Activated CD4-positive, alpha-beta T cell treated with anti-CD3 and anti-CD28 coated beads, Interleukin-2, amount 50 U/mL, for 16 hours (primary cell): ENCODE results near the gene BAIAP2L2.
"Not testable (repeated sequence)": the region's sequence is repeated elsewhere in the genome, so short reads cannot be mapped to it uniquely, and the experiment has no call there.

Experiments used
- DNase-seq: peaks from one replicate; pipeline ENCODE4 v3.0.0-alpha.2; 2020

The BAIAP2L2 gene

GRCh38 chr22:38066381-38067027 is 44.0 kb downstream of the BAIAP2L2 start:
- no peak for DNase-seq

- DNase-seq, result no peak
Observed at GRCh38 chr22:38065539-38065938, 44.9 kb downstream of the BAIAP2L2 start.

GRCh38 chr22:38062791-38063190 is 47.7 kb downstream of the BAIAP2L2 start:
- no peak for DNase-seq

- DNase-seq, result peak; percentile 85
Observed at GRCh38 chr22:38056969-38057891, 53.3 kb downstream of the BAIAP2L2 start, which contains the start of gene PICK1. TSS of gene PICK1 (plus strand) at chr22:38057404. CDS start at chr22:38057810, 406 bp downstream.

GRCh38 chr22:38051900-38052862 is 58.3 kb downstream of the BAIAP2L2 start:
- peak; percentile 78 for DNase-seq

- no peak for DNase-seq
Observed at GRCh38 chr22:38051261-38051660, 59.2 kb downstream of the BAIAP2L2 start.

GRCh38 chr22:38050720-38051119 is 59.8 kb downstream of the BAIAP2L2 start:
- no peak for DNase-seq

- DNase-seq, result no peak
Observed at GRCh38 chr22:38049812-38050619, 60.5 kb downstream of the BAIAP2L2 start.

GRCh38 chr22:38046070-38046748 is 64.3 kb downstream of the BAIAP2L2 start:
- no peak for DNase-seq

- no peak for DNase-seq
Observed at GRCh38 chr22:38043151-38044039, 67.1 kb downstream of the BAIAP2L2 start.

- DNase-seq, result no peak
Observed at GRCh38 chr22:38042488-38042790, 68.0 kb downstream of the BAIAP2L2 start.

- no peak for DNase-seq
Observed at GRCh38 chr22:38041760-38042487, 68.6 kb downstream of the BAIAP2L2 start.

- DNase-seq, result no peak
Observed at GRCh38 chr22:38040953-38041759, 69.3 kb downstream of the BAIAP2L2 start.

GRCh38 chr22:38038890-38039812 is 71.3 kb downstream of the BAIAP2L2 start:
- no peak for DNase-seq

GRCh38 chr22:38038426-38038825 is 72.1 kb downstream of the BAIAP2L2 start:
- DNase-seq, result no peak

GRCh38 chr22:38037367-38038150 is 72.9 kb downstream of the BAIAP2L2 start:
- DNase-seq, result not testable (repeated sequence)
